ENCODE measurements around the gene TAS2R3.

The TAS2R3 gene, protein sequence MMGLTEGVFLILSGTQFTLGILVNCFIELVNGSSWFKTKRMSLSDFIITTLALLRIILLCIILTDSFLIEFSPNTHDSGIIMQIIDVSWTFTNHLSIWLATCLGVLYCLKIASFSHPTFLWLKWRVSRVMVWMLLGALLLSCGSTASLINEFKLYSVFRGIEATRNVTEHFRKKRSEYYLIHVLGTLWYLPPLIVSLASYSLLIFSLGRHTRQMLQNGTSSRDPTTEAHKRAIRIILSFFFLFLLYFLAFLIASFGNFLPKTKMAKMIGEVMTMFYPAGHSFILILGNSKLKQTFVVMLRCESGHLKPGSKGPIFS

DNA sequence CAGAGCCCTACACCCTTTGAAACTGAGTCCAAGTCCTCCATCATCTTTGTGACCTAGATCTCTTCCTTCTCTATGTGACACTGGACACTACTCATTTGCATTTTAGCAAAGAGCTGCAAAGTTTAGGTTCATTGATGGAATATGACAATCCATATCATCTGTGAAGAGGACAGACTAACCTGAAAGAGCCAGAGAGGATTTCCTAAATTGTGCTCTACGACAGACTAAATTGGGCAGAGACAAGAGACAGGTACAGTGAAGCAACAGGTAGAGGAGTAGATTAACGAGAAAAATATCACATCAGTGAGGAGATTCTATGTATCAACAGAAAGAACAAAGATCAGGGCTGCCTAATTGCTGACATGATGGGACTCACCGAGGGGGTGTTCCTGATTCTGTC, at the start of gene TAS2R3:
TSS of gene TAS2R3 (plus strand) at position 301 of the 400 bp plus-strand sequence. CDS start at position 363, 62 bp downstream.
- H3K27ac Mint-ChIP-seq = no peak within 1 kb of the TSS
- ATAC-seq (no peak), DNase-seq (no peak)
- H3K27me3 Mint-ChIP-seq = no peaks in the 10 kb centered on the region
- H3K4me1 Mint-ChIP-seq = no peaks in the 10 kb centered on the region
- H3K4me3 Mint-ChIP-seq = no peak within 1 kb of the TSS
- peaks cover 64% of the 10 kb centered on the region for H3K36me3 Mint-ChIP-seq (ENCODE audit: low read depth)
- H3K9me3 Mint-ChIP-seq = no peaks in the 10 kb centered on the region

DNA sequence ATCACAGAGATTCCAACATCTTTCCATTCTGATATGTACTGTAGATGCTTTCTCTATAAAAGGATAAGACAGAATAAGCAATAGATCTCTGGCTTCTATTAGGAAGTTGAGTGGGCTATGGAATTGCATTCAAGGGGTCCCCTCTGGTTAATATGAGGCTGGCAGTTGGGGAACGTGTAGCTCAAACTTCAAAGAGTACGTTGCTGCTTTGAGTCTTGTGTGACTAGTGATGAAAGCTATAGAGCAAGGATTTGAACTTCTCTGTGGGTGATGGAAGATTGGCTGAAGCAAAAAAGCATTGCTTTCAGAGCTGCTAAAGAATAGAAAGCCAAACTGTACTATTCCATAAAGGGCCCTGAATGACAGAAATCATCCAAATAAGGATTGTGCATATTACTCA, 49.3 kb upstream of the TAS2R3 start:
- Mint-ChIP-seq H3K4me1 (no peaks in the 10 kb centered on the region), H3K27me3 (no peaks in the 10 kb centered on the region), H3K27ac (no peak overlapping the region), H3K9me3 (no peaks in the 10 kb centered on the region), H3K36me3 (ENCODE audit: low read depth) (peaks cover 2% of the 10 kb centered on the region), H3K4me3 (no peak overlapping the region)
- ATAC-seq (no peak), DNase-seq (no peak)

DNA sequence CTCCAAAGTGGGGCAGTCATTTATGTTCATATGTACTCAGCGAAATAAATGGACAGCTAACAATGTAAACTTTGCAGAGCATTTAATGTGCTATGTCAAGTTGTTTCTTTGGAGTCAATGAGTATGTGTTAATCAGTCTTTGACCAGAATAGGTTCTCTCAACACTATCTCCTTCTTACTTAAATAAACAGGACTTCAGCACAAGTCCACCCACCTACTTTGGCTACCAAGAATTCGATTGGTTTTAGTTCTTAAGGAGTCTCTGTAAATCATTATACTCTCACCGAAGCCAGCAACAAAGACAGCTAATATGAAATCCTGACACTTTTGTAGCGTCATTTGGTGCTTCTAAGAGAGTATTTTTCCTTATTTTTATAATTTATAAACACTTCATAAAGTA, 48.9 kb upstream of the TAS2R3 start:
- no peak overlapping the region for H3K27ac Mint-ChIP-seq
- H3K9me3 Mint-ChIP-seq = no peaks in the 10 kb centered on the region
- peaks cover 2% of the 10 kb centered on the region for H3K36me3 Mint-ChIP-seq (ENCODE audit: low read depth)
- no peaks in the 10 kb centered on the region for H3K27me3 Mint-ChIP-seq
- DNase-seq = no peak
- no peak overlapping the region for H3K4me3 Mint-ChIP-seq
- ATAC-seq = no peak
- no peaks in the 10 kb centered on the region for H3K4me1 Mint-ChIP-seq

DNA sequence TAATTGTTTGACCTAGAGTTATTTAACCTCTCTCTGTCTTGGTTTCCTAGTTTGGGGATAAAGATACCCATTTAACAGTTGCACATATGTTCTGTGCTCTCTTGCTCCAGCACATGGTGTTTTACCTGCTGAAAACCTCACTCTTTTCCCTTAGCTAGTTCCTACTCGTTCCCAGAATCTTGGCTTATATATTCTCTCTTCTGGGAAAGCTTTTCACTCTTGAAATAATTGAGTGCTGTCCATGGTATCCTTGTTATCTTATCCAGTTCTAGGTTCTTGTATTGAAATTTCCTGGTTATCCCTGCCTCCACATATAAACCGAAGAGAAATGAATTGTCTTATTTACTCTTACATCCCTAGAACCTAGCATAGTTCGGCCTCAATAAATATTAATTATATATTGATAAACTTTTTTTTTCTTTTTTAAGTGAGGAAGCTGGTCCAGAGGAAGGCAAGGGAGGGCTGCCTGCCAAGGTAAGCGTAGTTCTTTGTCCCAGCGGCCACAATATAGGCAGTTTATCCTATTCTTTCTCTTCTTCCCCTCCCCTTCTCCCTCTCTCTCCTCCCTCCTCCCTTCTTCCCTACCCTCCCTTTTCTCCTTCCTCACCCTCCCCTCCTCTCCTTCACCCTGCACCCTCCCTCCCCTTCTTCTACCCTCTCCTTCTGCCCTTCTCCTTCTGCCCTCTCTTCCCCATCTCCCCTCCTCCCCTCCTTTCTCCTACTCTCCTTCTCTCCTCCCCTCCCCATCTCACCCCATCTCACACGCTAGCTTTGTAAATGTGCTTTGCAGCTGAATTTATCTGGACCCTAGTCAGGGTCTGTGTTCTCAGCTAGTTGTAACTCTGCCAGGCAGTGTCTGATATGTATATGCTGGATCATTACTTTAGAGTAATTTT, 47.9 kb upstream of the TAS2R3 start:
- no peaks in the 10 kb centered on the region for H3K27me3 Mint-ChIP-seq
- H3K4me3 Mint-ChIP-seq = no peak overlapping the region
- no peaks in the 10 kb centered on the region for H3K9me3 Mint-ChIP-seq
- H3K36me3 Mint-ChIP-seq (ENCODE audit: low read depth) = peaks cover 2% of the 10 kb centered on the region
- ATAC-seq (no peak), DNase-seq (no peak)
- H3K27ac Mint-ChIP-seq = no peak overlapping the region
- H3K4me1 Mint-ChIP-seq = no peaks in the 10 kb centered on the region

DNA sequence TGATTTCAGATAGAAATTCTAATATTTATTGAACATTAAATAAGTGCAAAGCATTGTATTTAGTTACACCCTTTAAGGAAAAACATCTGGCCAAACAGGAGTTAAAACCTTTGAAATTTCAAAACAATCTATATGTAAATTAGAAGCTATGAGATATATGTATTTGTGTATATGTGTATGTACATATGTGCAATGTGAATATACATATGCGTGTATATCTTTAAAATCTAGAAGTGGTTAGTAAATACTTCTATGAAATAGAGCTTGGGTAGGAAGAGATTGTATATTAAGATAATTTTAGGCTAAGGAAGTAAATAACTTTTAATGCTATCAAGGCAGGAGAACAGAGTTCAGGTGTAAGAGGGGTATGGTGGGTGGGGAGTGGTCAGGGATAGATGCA, 46.4 kb upstream of the TAS2R3 start:
- peaks cover 2% of the 10 kb centered on the region for H3K36me3 Mint-ChIP-seq (ENCODE audit: low read depth)
- ATAC-seq (no peak), DNase-seq (no peak)
- no peak overlapping the region for H3K4me3 Mint-ChIP-seq
- H3K27ac Mint-ChIP-seq = no peak overlapping the region
- no peaks in the 10 kb centered on the region for H3K4me1 Mint-ChIP-seq
- H3K27me3 Mint-ChIP-seq = no peaks in the 10 kb centered on the region
- no peaks in the 10 kb centered on the region for H3K9me3 Mint-ChIP-seq

DNA sequence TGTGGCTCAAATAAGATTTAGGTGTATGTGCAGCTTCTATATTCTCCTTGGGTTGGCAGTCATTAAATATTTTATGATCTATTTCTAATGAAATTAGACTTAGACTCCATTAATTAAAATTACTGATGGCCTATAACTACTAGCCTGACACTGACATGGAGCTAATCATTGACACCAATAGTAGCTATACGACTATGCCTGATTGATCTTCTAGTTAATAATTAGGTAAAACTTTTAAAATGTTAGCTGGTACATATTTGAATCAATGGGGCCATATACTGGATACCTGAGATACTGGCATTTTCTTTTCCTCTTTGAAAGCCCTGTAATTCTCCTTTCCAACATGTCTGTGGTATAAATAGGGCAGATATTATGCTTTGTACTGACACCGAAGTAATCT, 41.4 kb upstream of the TAS2R3 start:
- no peak overlapping the region for H3K27ac Mint-ChIP-seq
- H3K4me3 Mint-ChIP-seq = no peak overlapping the region
- H3K27me3 Mint-ChIP-seq = no peaks in the 10 kb centered on the region
- H3K36me3 Mint-ChIP-seq (ENCODE audit: low read depth) = peaks cover 2% of the 10 kb centered on the region
- no peak for DNase-seq
- no peaks in the 10 kb centered on the region for H3K9me3 Mint-ChIP-seq
- no peak for ATAC-seq
- no peaks in the 10 kb centered on the region for H3K4me1 Mint-ChIP-seq

DNA sequence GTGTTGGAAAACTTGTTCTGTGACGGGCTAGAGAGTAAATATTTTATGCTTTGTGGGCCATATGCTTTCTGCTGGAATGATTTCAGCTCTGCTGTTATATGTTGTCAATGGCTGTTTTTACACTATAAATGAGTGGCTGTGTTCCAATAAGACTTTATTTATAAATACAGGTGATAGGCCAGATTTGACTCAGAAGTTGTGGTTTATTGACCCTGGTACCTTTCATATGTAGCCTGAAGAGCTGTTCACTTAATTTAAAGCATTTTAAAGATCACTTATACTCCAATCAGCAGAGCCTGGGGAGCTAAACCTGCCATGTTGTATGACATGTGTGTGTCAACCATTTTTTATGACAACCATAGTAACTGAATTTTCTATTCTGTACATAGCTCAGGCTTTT, 34.9 kb upstream of the TAS2R3 start:
- Mint-ChIP-seq H3K27ac (no peak overlapping the region), H3K4me3 (no peak overlapping the region), H3K27me3 (no peaks in the 10 kb centered on the region), H3K36me3 (ENCODE audit: low read depth) (no peaks in the 10 kb centered on the region), H3K9me3 (no peaks in the 10 kb centered on the region), H3K4me1 (no peaks in the 10 kb centered on the region)
- no peak for DNase-seq
- ATAC-seq = no peak

DNA sequence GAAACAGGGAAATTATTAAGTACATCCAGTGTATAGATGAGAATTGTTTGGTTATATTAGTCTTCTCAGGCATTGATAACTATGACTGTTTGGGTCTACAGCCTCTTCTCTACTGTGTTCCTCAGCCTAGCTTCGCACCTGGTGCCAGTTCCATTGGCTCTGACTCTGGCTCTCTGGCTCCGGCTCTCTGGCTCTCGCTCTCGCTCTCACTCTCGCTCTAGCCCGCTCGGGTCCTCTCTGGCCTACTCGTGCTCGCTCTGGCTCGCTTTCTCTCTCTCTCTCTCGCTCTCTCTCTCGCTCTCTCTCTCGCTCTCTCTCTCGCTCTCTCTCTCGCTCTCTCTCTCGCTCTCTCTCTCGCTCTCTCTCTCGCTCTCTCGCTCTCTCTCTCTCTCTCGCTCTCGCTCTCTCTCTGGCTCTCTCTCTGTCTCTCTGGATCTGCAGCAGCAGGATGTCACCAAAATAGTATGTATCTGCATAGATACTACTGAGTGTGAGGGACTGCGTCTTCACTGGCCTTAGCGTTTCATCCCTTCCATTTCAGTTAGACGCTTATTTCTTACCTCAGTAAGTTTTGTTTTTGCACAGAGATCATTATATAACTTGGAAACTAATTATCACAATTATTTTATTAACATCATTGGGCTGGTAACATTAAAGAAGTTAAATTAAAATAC, 32.3 kb upstream of the TAS2R3 start:
- ATAC-seq (no peak), DNase-seq (no peak)
- Mint-ChIP-seq H3K4me1 (peaks cover under 1% of the 10 kb centered on the region), H3K36me3 (ENCODE audit: low read depth) (no peaks in the 10 kb centered on the region), H3K27ac (no peak overlapping the region), H3K4me3 (no peak overlapping the region), H3K9me3 (no peaks in the 10 kb centered on the region), H3K27me3 (no peaks in the 10 kb centered on the region)

DNA sequence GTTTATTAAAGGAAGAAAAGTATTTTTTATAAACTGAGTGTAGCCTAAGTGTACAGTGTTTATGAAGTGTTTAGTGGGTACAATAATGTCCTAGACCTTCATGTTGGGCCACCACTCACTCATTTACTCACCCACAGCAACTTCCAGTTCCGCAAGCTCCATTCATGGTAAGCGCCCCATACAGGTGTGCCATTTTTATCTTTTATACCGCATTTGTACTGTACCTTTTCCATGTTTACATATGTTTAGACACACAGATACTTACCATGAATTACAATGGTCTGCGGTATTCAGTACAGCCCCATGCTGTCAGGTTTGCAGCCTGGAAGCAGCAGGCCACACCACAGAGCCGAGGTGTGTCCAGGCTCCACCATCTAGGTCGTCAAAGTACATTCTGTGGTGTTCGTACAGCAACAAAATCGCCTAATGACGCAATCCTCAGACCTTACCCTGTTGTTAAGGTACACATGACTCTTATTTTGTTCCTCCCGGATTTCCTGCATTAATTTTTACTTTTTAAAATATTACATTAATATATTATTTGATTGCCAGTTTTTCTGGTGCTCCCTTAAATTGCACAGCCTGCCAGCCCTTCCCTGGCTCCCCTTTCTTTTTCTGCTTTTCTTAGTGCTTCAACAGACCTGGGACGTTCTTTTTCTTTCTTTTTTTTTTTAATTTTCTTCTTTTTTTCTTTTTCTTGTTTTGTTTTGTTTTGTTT, 26.6 kb upstream of the TAS2R3 start:
- peak; percentile 10 for DNase-seq
- Mint-ChIP-seq H3K36me3 (ENCODE audit: low read depth) (peaks cover 36% of the 10 kb centered on the region), H3K27ac (peak overlapping the region; percentile 97), H3K27me3 (no peaks in the 10 kb centered on the region), H3K9me3 (no peaks in the 10 kb centered on the region), H3K4me3 (peak overlapping the region; percentile 99), H3K4me1 (peaks cover 48% of the 10 kb centered on the region)
- no peak for ATAC-seq

DNA sequence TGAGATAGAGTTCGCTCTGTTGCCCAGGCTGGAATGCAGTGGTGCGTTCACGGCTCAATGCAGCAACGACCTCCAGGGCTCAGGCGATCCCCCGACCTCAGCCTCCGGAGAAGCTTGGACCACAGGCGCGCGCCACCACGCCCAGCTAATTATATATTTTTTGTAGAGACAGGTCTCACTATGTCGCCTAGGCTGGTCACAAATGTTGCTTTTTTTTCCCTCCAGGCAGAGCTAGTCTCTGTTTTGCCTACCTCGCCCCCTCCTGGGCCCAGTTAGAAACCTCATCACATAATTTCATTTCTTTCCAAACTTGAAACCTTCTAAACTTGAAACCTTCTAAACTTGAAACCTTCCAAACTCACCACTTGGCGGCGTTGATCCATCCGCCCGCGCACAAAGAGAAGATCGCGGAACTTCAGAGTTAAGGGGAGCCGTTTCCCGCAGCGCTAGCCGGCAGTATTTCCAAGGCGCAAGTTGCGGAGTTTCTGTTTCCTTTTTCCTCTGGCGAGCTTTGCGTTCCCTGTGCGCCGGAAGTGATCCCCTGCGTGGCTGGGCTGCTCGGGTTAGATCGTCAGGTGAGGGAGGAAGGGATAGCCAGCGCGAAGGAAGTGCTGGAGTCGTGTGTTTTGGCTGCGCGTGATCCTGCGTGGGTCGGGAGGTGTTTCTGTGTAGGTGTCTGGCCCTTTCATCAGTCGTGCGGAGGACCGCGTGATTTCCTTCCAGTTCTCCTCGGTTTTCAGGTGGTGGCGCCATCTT, 25.9 kb upstream of the TAS2R3 start, which contains the start of gene SSBP1:
TSS of gene SSBP1 (plus strand) at position 523 of the 756 bp plus-strand sequence. CDS start 809 bp downstream, outside the sequence.
- DNase-seq (peak; percentile 89), ATAC-seq (peak; percentile 90)
- no peaks in the 10 kb centered on the region for H3K27me3 Mint-ChIP-seq
- no peaks in the 10 kb centered on the region for H3K9me3 Mint-ChIP-seq
- peaks cover 51% of the 10 kb centered on the region for H3K4me1 Mint-ChIP-seq
- peaks cover 40% of the 10 kb centered on the region for H3K36me3 Mint-ChIP-seq (ENCODE audit: low read depth)
- peak within 1 kb of the TSS; percentile 99 for H3K4me3 Mint-ChIP-seq
- peak within 1 kb of the TSS; percentile 97 for H3K27ac Mint-ChIP-seq

DNA sequence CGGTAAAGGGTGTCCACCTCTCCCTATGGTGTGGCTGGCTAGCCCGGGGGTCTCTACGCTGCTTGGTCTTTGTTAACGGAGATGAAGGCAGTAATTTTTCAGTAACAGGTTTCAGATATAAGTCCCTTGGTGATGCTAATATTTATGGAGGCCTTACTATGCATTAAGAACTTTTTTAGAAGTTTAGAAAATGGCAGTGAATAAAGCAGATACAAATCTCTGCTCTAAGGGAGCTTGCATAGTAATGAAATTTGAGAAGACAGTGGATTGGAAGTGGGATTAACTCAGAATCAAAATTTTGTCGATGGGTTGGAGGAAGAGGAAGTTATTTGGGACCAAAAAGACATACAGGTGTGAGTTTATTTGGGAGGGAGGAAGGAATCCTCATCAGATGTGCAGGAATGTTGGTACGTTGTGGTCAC, 25.3 kb upstream of the TAS2R3 start:
- peaks cover 46% of the 10 kb centered on the region for H3K36me3 Mint-ChIP-seq (ENCODE audit: low read depth)
- peaks cover 51% of the 10 kb centered on the region for H3K4me1 Mint-ChIP-seq
- ATAC-seq = no peak
- H3K27me3 Mint-ChIP-seq = no peaks in the 10 kb centered on the region
- H3K9me3 Mint-ChIP-seq = no peaks in the 10 kb centered on the region
- H3K4me3 Mint-ChIP-seq = peak overlapping the region; percentile 99
- peak overlapping the region; percentile 97 for H3K27ac Mint-ChIP-seq
- DNase-seq = no peak

DNA sequence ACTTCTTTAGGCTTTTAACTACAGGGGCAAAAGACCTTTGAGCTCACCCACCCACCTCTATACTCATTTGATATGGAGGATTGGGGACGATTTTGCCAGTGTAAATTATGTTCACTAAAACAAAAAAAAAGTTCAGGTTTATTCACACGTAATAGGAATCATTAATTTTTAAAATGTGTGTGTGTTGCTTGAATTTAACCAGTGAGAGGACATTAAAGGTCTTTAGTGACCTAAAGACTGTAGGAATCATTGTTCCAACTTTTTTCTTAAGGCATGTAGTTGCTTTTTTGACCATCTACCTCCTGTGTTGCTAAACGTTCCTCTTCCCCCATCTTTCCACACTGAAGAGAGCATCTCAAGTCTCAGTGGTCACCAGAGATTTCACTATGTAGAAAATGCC, 24.6 kb upstream of the TAS2R3 start:
- Mint-ChIP-seq H3K27me3 (no peaks in the 10 kb centered on the region), H3K9me3 (no peaks in the 10 kb centered on the region), H3K4me3 (peak overlapping the region; percentile 99), H3K4me1 (peaks cover 55% of the 10 kb centered on the region), H3K36me3 (ENCODE audit: low read depth) (peaks cover 52% of the 10 kb centered on the region), H3K27ac (peak overlapping the region; percentile 97)
- no peak for ATAC-seq
- no peak for DNase-seq

DNA sequence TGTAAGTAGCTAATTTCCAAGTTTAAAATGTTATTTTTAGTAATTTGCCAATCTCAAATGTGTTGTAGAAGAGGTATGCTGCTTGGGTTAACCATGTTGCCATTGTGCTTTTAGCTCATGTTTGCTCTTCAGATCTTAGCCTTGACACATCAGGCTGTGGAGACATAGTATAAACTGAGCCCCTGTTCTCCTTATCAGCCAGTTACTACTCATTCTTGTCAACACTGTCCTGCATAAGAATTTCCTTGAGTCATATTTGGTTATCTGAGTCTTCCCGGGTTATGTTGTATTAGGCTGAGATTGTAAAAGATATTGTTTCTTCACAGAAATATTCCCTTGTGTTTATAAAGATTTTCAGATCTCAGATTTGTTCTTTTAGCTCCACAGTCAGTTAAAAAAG, 21.7 kb upstream of the TAS2R3 start:
- ATAC-seq (no peak), DNase-seq (no peak)
- Mint-ChIP-seq H3K4me3 (no peak overlapping the region), H3K4me1 (peaks cover 51% of the 10 kb centered on the region), H3K9me3 (no peaks in the 10 kb centered on the region), H3K27ac (no peak overlapping the region), H3K27me3 (no peaks in the 10 kb centered on the region), H3K36me3 (ENCODE audit: low read depth) (peaks cover 70% of the 10 kb centered on the region)
